Measurements from ENCODE around the gene LPP. TPM values are rescaled to one million over a fixed set of nuclear protein-coding genes. Genes with fewer than 3 reads are reported as not detected.

Gene LPP
- total and polyA plus RNA-seq, 8 donors = 4.9 to 84.4 (median 45.9) TPM

- H3K36me3 ChIP-seq = no peaks in the 10 kb centered on the region
- no peak for ATAC-seq
- FAIRE-seq = no peak
- H3K27me3 ChIP-seq = no peaks in the 10 kb centered on the region
- WGBS, 2 donors = 98 to 99% methylated on average over 10 to 11 of the region's 11 CpGs
- intact Hi-C loops (cut with DNase I) = no loop called here
- H3K4me3 ChIP-seq = no peak overlapping the region
- no peaks in the 10 kb centered on the region for H3K4me1 ChIP-seq
- H3K27ac ChIP-seq = no peak overlapping the region
- DNase-seq = no peak
- TF ChIP-seq CTCF (IDR thresholded peaks at IDR 0.05) = no peak
- H3K9me3 ChIP-seq = no peaks in the 10 kb centered on the region
Measured at GRCh38 chr3:188490416-188490815, 336.5 kb downstream of the LPP start.

GRCh38 chr3:188491276-188491687 is 337.3 kb downstream of the LPP start:
- TF ChIP-seq CTCF (IDR thresholded peaks at IDR 0.05) = no peak
- DNase-seq (no peak), ATAC-seq (no peak), FAIRE-seq (no peak)
- intact Hi-C loops (cut with DNase I) = no loop called here
- H3K4me3 ChIP-seq = no peak overlapping the region
- H3K27ac ChIP-seq = no peak overlapping the region
- H3K9me3 ChIP-seq = no peaks in the 10 kb centered on the region
- H3K27me3 ChIP-seq = no peaks in the 10 kb centered on the region
- no peaks in the 10 kb centered on the region for H3K4me1 ChIP-seq
- WGBS, 2 donors = 83 to 86% methylated on average over 1 of the region's 1 CpG
- H3K36me3 ChIP-seq = no peaks in the 10 kb centered on the region

GRCh38 chr3:188496390-188496789 is 342.4 kb downstream of the LPP start:
- intact Hi-C loops (cut with DNase I) = no loop called here
- no peak for ATAC-seq
- Histone ChIP-seq H3K4me1 (no peaks in the 10 kb centered on the region), H3K27ac (no peak overlapping the region), H3K27me3 (no peaks in the 10 kb centered on the region), H3K36me3 (no peaks in the 10 kb centered on the region), H3K4me3 (no peak overlapping the region), H3K9me3 (no peaks in the 10 kb centered on the region)
- TF ChIP-seq CTCF (IDR thresholded peaks at IDR 0.05) = no peak
- 93 to 97% methylated on average over 3 of the region's 3 CpGs for WGBS, 2 donors
- no peak for DNase-seq
- no peak for FAIRE-seq

- DNase-seq (no peak), FAIRE-seq (no peak), ATAC-seq (no peak)
- no peak overlapping the region for H3K4me3 ChIP-seq
- no peak overlapping the region for H3K27ac ChIP-seq
- no peaks in the 10 kb centered on the region for H3K27me3 ChIP-seq
- TF ChIP-seq CTCF (IDR thresholded peaks at IDR 0.05) = no peak
- H3K36me3 ChIP-seq = no peaks in the 10 kb centered on the region
- intact Hi-C loops (cut with DNase I) = no loop called here
- 90 to 95% methylated on average over 4 of the region's 4 CpGs for WGBS, 2 donors
- H3K4me1 ChIP-seq = no peaks in the 10 kb centered on the region
- no peaks in the 10 kb centered on the region for H3K9me3 ChIP-seq
Measured at GRCh38 chr3:188497021-188497420, 343.1 kb downstream of the LPP start.

- no peaks in the 10 kb centered on the region for H3K27me3 ChIP-seq
- H3K9me3 ChIP-seq = peaks cover 0 to 8% (median 0%) of the 10 kb centered on the region in 4 donors
- no peak for FAIRE-seq
- DNase-seq = no peak
- H3K27ac ChIP-seq = no peak overlapping the region
- intact Hi-C loops (cut with DNase I) = no loop called here
- 67 to 78% methylated on average over 3 of the region's 3 CpGs for WGBS, 2 donors
- TF ChIP-seq CTCF (IDR thresholded peaks at IDR 0.05) = no peak
- H3K4me1 ChIP-seq = no peaks in the 10 kb centered on the region
- H3K36me3 ChIP-seq = no peaks in the 10 kb centered on the region
- ATAC-seq = no peak
- no peak overlapping the region for H3K4me3 ChIP-seq
Measured at GRCh38 chr3:188503647-188504046, 349.7 kb downstream of the LPP start.
